Frontal cortex (tissue), 4 donors: ENCODE data around the gene CEBPB. TPM values are rescaled to one million over a fixed set of nuclear protein-coding genes. Genes with fewer than 3 reads are reported as not detected.
A peak's percentile ranks its signal among the peaks of the same experiment; 100 is the strongest.
"Not testable (repeated sequence)": the region's sequence is repeated elsewhere in the genome, so short reads cannot be mapped to it uniquely, and the experiment has no call there.

Experiments
- DNase-seq, 2 donors: peaks; one replicate each; pipeline ENCODE4 v3.0.0; 2012; ENCODE audit warnings: low spot score in 2 of 2
- FAIRE-seq: peaks from 2 replicates; lab custom pipeline; 2012; peaks lifted over from hg19 to GRCh38; lab: Jason Lieb, UNC
- total RNA-seq: library from RNA; depleted of rRNA; stranded (reverse); fragments of >200 nt; gene quantifications from one replicate; pipeline ENCODE4 v1.2.3, GENCODE V29; 2014
- donor health status: control.
- donor health status: control.
- donor health status: control.

CEBPB gene
- total RNA-seq, 1 donor from 2014 or later, result 1.6 TPM

DNA sequence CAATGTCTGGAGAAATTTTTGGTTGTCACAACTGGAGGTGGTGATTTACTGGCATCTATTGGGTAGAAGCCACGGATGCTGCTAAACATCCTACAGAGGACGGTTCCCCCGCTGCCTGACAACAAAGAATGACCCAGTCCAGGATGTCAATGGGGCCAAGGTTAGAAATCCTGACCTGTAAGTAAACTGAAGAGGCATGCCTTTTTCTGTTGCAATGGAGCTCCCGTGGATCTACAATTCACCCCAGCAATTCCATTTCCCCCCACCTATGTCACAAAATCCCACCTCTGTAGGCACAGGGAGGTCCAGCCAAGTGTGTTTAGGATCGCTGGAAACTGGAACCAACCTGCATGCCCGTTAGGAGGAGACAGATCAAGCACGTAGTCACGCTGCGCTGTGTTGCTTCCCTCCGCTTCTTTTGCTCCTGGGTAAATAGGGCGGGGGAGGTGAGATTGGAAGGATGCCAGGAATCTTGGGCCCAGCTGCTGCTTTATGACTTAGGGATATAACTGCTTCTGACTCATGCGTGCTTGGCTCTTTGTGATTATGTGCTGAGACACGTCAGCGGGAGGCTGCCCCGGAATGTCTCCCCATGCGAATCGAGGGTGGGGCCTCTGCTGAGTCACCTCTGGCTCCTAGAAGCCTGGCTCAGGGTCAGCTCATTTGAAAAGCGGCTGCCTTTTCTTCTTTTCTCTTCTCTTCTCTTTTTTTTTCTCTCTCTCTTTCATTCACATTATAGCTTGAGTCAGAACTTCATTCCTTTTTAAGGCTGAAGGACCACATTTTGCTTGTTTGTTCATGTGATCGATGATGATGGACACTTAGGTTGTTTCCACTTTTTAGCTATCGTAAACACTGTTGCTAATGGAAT is 24.7 kb upstream of the CEBPB start:
- peak; percentile 65 to 93 for DNase-seq
- no peak for FAIRE-seq

- peak in 1 of 2 donors; percentile 73 for DNase-seq
- FAIRE-seq, result no peak
These were observed 21.3 kb upstream of the CEBPB start for GRCh38 chr20:50169329-50169823.

DNA sequence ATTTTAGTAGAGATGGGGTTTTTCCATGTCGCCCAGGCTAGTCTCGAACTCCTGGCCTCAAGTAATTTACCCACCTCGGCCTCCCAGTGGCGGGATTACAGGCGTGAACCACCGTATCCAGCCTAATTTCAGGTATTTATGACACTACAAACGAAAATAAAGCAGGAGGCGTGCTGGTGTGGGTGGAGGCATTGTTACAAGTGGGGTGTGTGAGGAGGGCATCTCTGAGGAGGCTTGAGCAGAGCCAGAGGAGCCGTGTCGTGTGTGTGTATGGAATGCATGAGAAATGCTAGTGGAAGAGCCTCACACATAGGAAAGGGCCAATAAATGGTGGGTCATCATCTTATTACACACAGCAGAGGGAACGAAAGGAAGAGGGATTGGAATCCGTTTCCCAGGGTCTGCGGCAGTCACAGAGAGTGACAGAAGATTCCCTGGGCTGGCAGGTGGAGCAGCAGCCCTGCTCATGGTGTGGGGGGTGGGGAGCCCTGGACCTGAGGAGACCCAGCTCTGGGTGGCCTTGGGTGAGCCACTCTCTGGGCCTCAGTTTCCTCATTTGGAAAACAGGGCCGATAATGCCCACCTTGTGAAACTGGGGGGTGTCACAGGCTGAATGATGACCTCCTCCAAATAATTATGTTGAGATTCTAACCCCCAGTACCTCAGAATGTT is 19.9 kb upstream of the CEBPB start:
- DNase-seq, result no peak
- FAIRE-seq, result no peak

- FAIRE-seq, result no peak
- DNase-seq, result peak in 1 of 2 donors; percentile 79
These were observed 18.1 kb upstream of the CEBPB start for GRCh38 chr20:50172347-50173013.

GRCh38 chr20:50174456-50174855 is 16.2 kb upstream of the CEBPB start:
- no peak for DNase-seq
- no peak for FAIRE-seq

DNA sequence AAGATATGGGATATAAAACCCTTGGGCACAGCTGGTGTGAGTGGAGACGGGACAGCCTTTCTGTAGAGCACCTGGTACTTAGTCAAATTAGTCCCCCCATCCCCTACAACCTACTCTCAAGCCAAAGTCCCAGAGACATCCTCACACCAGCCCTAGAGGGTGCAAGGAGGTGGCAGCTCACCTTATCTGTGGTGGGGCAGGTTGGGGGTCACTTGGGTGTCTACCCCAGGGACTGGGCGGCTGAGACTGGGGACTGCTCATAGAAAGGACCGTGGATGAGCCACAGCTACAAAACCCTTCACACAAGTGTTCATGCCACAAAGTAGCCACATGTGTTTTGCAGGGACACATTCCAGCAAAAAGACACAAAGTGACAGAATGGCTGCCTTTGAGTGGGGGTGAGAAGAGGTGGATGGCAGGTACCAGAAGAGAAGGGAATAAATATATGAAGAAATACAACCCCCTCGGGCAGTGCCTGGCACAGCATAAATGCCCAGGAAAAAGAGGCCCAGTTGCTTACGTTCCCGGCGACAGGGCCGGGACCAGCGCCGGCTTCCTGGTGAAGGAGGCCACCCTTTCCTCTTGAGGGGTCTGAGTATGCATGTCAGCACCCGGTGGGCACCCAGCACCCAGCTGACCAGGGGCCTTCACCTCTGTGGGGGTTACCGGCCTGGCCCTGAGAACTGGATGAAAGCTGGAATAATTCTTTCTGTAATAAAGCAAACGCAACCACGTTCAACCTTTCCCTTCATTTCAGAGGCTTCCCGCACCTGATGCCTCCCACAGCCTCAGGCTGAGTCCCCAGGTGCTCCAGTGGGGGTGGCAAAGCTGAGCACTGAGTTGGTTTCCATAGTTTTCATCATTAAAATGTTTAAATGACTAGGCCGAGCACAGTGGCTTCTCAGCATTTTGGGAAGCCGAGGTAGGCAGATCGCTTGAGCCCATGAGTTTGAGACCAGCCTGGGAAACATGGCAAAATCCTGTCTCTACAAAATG is 14.4 kb upstream of the CEBPB start:
- DNase-seq, result no peak
- FAIRE-seq, result no peak

- DNase-seq, result not testable (repeated sequence)
These were observed 12.0 kb upstream of the CEBPB start for GRCh38 chr20:50178672-50179071.

GRCh38 chr20:50181344-50181743 is 9.3 kb upstream of the CEBPB start:
- DNase-seq, result no peak
- FAIRE-seq, result no peak

More at GRCh38 chr20:50178672-50179071, 12.0 kb upstream of the CEBPB start:
- FAIRE-seq, result not testable (repeated sequence)

- FAIRE-seq, result no peak
- DNase-seq, result no peak
These were observed 8.3 kb upstream of the CEBPB start for GRCh38 chr20:50182346-50182745.

GRCh38 chr20:50185426-50185825 is 5.2 kb upstream of the CEBPB start:
- FAIRE-seq (no peak), DNase-seq (no peak)

DNA sequence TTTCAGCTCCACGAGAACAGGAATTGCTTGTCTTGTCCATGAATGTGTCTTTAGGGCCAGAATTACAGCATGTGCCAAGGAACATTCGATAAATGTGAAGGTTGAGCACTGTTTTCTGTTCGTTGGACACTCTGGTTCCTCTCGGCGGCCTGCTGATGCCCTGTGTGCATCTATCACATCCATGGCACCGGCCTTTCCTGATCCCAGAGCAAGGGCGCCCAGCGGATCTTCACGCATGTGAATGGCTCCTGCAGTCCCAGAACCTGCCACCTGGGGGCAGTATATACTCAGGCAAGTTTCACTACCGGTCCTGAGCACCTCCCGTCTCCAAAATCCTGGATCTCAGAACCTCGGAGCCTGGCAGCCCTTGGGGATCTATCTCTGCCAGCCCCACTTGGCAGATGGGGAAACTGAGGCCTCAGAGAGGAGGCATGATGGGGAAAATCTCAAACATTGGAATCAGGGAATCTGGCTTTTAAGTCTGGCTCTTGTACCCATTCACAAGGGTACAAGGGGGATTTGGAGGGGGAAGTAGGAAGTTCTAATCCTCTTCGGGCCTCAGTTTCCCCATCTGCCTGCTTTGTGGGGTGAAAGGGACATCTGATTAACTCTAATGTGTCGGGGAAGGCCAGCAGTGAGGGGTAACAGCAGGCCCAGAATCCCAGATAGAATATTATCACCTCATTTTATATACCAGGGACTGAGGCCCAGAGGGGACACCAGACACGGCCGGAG is 4.3 kb upstream of the CEBPB start:
- FAIRE-seq (no peak), DNase-seq (peak; percentile 72 to 79)

- FAIRE-seq (no peak), DNase-seq (peak in 1 of 2 donors; percentile 37)
These were observed 3.6 kb upstream of the CEBPB start for GRCh38 chr20:50186987-50187402.

- DNase-seq (no peak), FAIRE-seq (no peak)
These were observed 3.1 kb upstream of the CEBPB start for GRCh38 chr20:50187403-50188051.

GRCh38 chr20:50188287-50188688 is 2.3 kb upstream of the CEBPB start:
- DNase-seq, result no peak
- FAIRE-seq, result no peak

GRCh38 chr20:50188879-50189680 is 1.6 kb upstream of the CEBPB start:
- no peak for FAIRE-seq
- DNase-seq, result no peak

DNA sequence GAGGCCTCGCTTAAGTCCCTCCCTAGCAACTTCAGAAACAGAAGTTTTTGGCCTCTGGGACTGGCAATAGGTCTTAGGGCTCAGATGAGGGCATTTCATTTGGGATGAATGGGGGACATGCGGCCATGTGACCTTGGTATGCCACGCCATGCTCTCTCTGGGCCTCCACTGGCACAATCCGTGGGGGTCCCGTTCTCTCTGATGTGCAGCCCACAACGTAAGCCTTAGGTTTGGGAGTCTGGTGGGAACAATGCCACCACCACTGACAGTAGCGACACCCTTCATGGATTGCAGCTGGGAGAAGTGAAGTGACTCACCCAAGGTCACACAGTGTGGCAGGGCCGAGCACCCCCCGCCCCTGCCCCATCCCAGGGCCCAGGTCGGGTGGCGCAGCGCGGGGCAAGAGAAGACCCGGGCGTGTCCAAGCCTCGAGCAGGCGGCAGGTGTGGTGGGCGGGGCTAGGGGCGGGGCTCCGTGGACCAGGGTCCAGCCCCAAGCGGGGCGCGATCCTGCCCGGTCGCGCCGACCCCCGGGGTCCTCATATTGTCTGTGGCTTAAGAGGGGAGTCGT is 864 bp upstream of the CEBPB start:
- no peak for FAIRE-seq
- no peak for DNase-seq

GRCh38 chr20:50191065-50191543 is 474 bp downstream of the CEBPB start:
- FAIRE-seq, result no peak

More at GRCh38 chr20:50191065-50191543, 474 bp downstream of the CEBPB start:
- DNase-seq, result no peak
